Effector memory CD8-positive, alpha-beta T cell (primary cell): ENCODE data around the gene CEP250.
A peak's percentile ranks its signal among the peaks of the same experiment; 100 is the strongest.
"Not testable (repeated sequence)": the region's sequence is repeated elsewhere in the genome, so short reads cannot be mapped to it uniquely, and the experiment has no call there.

ENCODE experiments used
- ATAC-seq: fragments of 150-1000 bp; cut with Tn5 transposase; replicated peaks from 2 replicates; pipeline ENCODE4 v1.10.0; 2021; ENCODE audit warnings: mild to moderate bottlenecking, moderate library complexity
- DNase-seq, 3 experiments: peaks; one replicate each; pipeline ENCODE4 v3.0.0; 2021
- H3K27ac Mint-ChIP-seq, 2 donors: one replicate each; pipeline ENCODE4 v1.8.0; 2022; ENCODE audit warnings: mild to moderate bottlenecking in 2 of 2, mixed read lengths in 2 of 2, moderate library complexity in 2 of 2
- H3K27me3 Mint-ChIP-seq, 2 donors: one replicate each; pipeline ENCODE4 v1.8.0; 2022; ENCODE audit warnings: mixed read lengths in 2 of 2
- H3K36me3 Mint-ChIP-seq: one replicate; pipeline ENCODE4 v1.8.0; 2022; ENCODE audit warnings: mild to moderate bottlenecking, moderate library complexity, mixed read lengths; ENCODE audit not compliant: insufficient read depth
- H3K4me1 Mint-ChIP-seq, 2 donors: one replicate each; pipeline ENCODE4 v1.8.0; 2022; ENCODE audit warnings: low read depth in 2 of 2, mixed read lengths in 2 of 2
- H3K4me3 Mint-ChIP-seq, 2 donors: one replicate each; pipeline ENCODE4 v1.8.0; 2022; ENCODE audit warnings: mild to moderate bottlenecking in 2 of 2, mixed read lengths in 2 of 2, moderate library complexity in 2 of 2
- H3K9me3 Mint-ChIP-seq, 2 donors: one replicate each; pipeline ENCODE4 v1.8.0; 2022; ENCODE audit warnings: mixed read lengths in 2 of 2

Gene CEP250

GRCh38 chr20:35506872-35507638, 51.7 kb downstream of the CEP250 start:
- no peak overlapping the region for H3K4me3 Mint-ChIP-seq
- peaks cover 64% of the 10 kb centered on the region for H3K36me3 Mint-ChIP-seq

GRCh38 chr20:35508493-35509218, 53.3 kb downstream of the CEP250 start:
- Mint-ChIP-seq H3K27ac (peak overlapping the region in 1 of 2 donors; percentile 38), H3K27me3 (no peaks in the 10 kb centered on the region), H3K4me3 (no peak overlapping the region), H3K36me3 (peaks cover 62% of the 10 kb centered on the region), H3K4me1 (peaks cover 25 to 31% of the 10 kb centered on the region in 2 donors), H3K9me3 (no peaks in the 10 kb centered on the region)
- DNase-seq: no peak
- no peak for ATAC-seq

More at GRCh38 chr20:35506872-35507638, 51.7 kb downstream of the CEP250 start:
- DNase-seq (no peak), ATAC-seq (no peak)
- peak overlapping the region; percentile 76 to 89 for H3K27ac Mint-ChIP-seq
- peaks cover 38 to 42% of the 10 kb centered on the region in 2 donors for H3K4me1 Mint-ChIP-seq
- H3K9me3 Mint-ChIP-seq: no peaks in the 10 kb centered on the region
- H3K27me3 Mint-ChIP-seq: no peaks in the 10 kb centered on the region

GRCh38 chr20:35510951-35511735, 55.7 kb downstream of the CEP250 start:
- no peak for DNase-seq
- no peak overlapping the region for H3K4me3 Mint-ChIP-seq
- H3K9me3 Mint-ChIP-seq: no peaks in the 10 kb centered on the region
- no peaks in the 10 kb centered on the region for H3K27me3 Mint-ChIP-seq
- H3K4me1 Mint-ChIP-seq: peaks cover 6 to 10% of the 10 kb centered on the region in 2 donors
- no peak for ATAC-seq
- peaks cover 51% of the 10 kb centered on the region for H3K36me3 Mint-ChIP-seq
- H3K27ac Mint-ChIP-seq: peak overlapping the region in 1 of 2 donors; percentile 90

GRCh38 chr20:35511814-35512420, 56.5 kb downstream of the CEP250 start:
- DNase-seq (no peak), ATAC-seq (no peak)
- peaks cover 4 to 7% of the 10 kb centered on the region in 2 donors for H3K4me1 Mint-ChIP-seq
- no peak overlapping the region for H3K4me3 Mint-ChIP-seq
- no peaks in the 10 kb centered on the region for H3K9me3 Mint-ChIP-seq
- no peaks in the 10 kb centered on the region for H3K27me3 Mint-ChIP-seq
- peak overlapping the region; percentile 22 to 90 for H3K27ac Mint-ChIP-seq
- H3K36me3 Mint-ChIP-seq: peaks cover 48% of the 10 kb centered on the region

- no peak overlapping the region for H3K4me3 Mint-ChIP-seq
Measured at GRCh38 chr20:35514371-35514932, 59.1 kb downstream of the CEP250 start.

GRCh38 chr20:35515341-35515740, 59.9 kb downstream of the CEP250 start:
- ATAC-seq: no peak
- peak overlapping the region in 1 of 2 donors; percentile 41 for H3K27ac Mint-ChIP-seq
- H3K4me3 Mint-ChIP-seq: no peak overlapping the region

More at GRCh38 chr20:35514371-35514932, 59.1 kb downstream of the CEP250 start:
- H3K36me3 Mint-ChIP-seq: peaks cover 36% of the 10 kb centered on the region
- no peaks in the 10 kb centered on the region for H3K4me1 Mint-ChIP-seq
- DNase-seq (no peak), ATAC-seq (no peak)
- H3K27me3 Mint-ChIP-seq: no peaks in the 10 kb centered on the region
- H3K27ac Mint-ChIP-seq: peak overlapping the region in 1 of 2 donors; percentile 90
- H3K9me3 Mint-ChIP-seq: no peaks in the 10 kb centered on the region

GRCh38 chr20:35515949-35516645, 60.7 kb downstream of the CEP250 start:
- Mint-ChIP-seq H3K4me3 (no peak overlapping the region), H3K4me1 (no peaks in the 10 kb centered on the region), H3K9me3 (no peaks in the 10 kb centered on the region), H3K27ac (peak overlapping the region in 1 of 2 donors; percentile 41), H3K27me3 (no peaks in the 10 kb centered on the region), H3K36me3 (peaks cover 28% of the 10 kb centered on the region)
- no peak for DNase-seq
- no peak for ATAC-seq

More at GRCh38 chr20:35515341-35515740, 59.9 kb downstream of the CEP250 start:
- DNase-seq: no peak
- H3K9me3 Mint-ChIP-seq: no peaks in the 10 kb centered on the region
- H3K4me1 Mint-ChIP-seq: no peaks in the 10 kb centered on the region
- peaks cover 36% of the 10 kb centered on the region for H3K36me3 Mint-ChIP-seq
- H3K27me3 Mint-ChIP-seq: no peaks in the 10 kb centered on the region

GRCh38 chr20:35517125-35517524, 61.7 kb downstream of the CEP250 start:
- ATAC-seq: no peak
- Mint-ChIP-seq H3K27me3 (no peaks in the 10 kb centered on the region), H3K4me3 (no peak overlapping the region), H3K4me1 (no peaks in the 10 kb centered on the region), H3K27ac (peak overlapping the region in 1 of 2 donors; percentile 63), H3K9me3 (no peaks in the 10 kb centered on the region), H3K36me3 (peaks cover 18% of the 10 kb centered on the region)
- no peak for DNase-seq

- H3K4me3 Mint-ChIP-seq, H3K27ac Mint-ChIP-seq, ATAC-seq, H3K4me1 Mint-ChIP-seq, DNase-seq, H3K9me3 Mint-ChIP-seq, H3K27me3 Mint-ChIP-seq: not testable (repeated sequence)
- H3K36me3 Mint-ChIP-seq: peaks cover 14% of the 10 kb centered on the region
Measured at GRCh38 chr20:35517767-35518166, 62.4 kb downstream of the CEP250 start.

GRCh38 chr20:35518955-35519354, 63.6 kb downstream of the CEP250 start:
- DNase-seq (no peak), ATAC-seq (no peak)
- Mint-ChIP-seq H3K36me3 (peaks cover 7% of the 10 kb centered on the region), H3K4me3 (no peak overlapping the region), H3K27me3 (no peaks in the 10 kb centered on the region), H3K27ac (no peak overlapping the region), H3K4me1 (no peaks in the 10 kb centered on the region), H3K9me3 (no peaks in the 10 kb centered on the region)

GRCh38 chr20:35523298-35523888, 68.0 kb downstream of the CEP250 start:
- Mint-ChIP-seq H3K27me3 (no peaks in the 10 kb centered on the region), H3K36me3 (no peaks in the 10 kb centered on the region), H3K27ac (no peak overlapping the region), H3K9me3 (no peaks in the 10 kb centered on the region), H3K4me3 (no peak overlapping the region), H3K4me1 (no peaks in the 10 kb centered on the region)
- peak in 1 of 3 experiments; percentile 26 for DNase-seq
- no peak for ATAC-seq

- Mint-ChIP-seq H3K36me3 (no peaks in the 10 kb centered on the region), H3K27me3 (no peaks in the 10 kb centered on the region), H3K4me3 (no peak overlapping the region), H3K9me3 (no peaks in the 10 kb centered on the region), H3K27ac (no peak overlapping the region), H3K4me1 (no peaks in the 10 kb centered on the region)
- ATAC-seq: no peak
- no peak for DNase-seq
Measured at GRCh38 chr20:35525639-35526038, 70.2 kb downstream of the CEP250 start.
